GM19463 (cell line): ENCODE data around the gene RBM5.
"Not testable (repeated sequence)": the region's sequence is repeated elsewhere in the genome, so short reads cannot be mapped to it uniquely, and the experiment has no call there.

Experiments
- ATAC-seq: cut with Tn5 transposase; IDR thresholded peaks from one replicate; pipeline ENCODE4 v1.9.1; 2021; ENCODE audit warnings: mild to moderate bottlenecking, moderate library complexity; ENCODE audit not compliant: unreplicated experiment

RBM5 gene

GRCh38 chr3:50088725-50089608 lies at the start of gene RBM5:
Gene RBM5 (plus strand): TSS chr3:50088919. CDS start chr3:50090435, 1,516 bp downstream.
- ATAC-seq = peak; percentile 99

DNA sequence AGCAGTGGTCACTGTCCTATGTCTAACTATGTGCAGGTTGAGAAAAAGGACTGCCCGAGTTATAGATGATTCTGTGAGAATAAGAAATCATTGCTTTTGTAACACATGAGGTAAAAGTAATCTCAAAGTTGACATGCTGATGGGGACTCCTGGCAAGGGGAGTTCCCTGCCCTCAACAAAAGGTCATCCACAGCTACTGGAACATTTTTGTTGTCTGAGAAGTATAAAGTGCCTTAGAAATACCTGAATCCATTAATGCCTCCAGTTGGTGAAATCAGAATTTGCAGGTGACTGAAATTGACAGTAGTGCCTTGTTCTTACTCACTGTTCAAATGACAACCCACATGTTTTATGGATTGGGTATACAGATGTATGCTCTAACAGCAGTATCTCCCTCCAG lies 43.7 kb upstream of the RBM5 start:
- no peak for ATAC-seq

GRCh38 chr3:50047426-50047825 lies 41.3 kb upstream of the RBM5 start:
- ATAC-seq = no peak

DNA sequence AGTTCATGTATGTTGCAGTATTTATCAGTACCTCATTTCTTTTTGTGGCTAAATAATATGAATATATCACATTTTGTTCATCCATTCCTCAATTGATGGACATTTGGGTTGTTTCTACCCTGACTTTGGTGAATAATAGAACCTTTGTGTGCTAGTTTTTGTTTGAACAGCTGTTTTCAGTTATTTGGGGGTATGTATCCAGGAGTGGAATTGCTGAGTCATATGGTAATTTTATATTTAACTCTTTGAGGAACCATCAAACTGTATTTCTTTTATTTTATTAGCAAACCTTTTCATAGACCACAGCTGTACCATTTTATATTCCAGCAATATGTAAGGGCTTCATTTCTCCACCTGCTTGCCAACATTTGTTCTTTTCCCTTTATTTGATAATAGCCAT lies 38.4 kb upstream of the RBM5 start:
- no peak for ATAC-seq

- ATAC-seq = no peak
These were observed 31.0 kb upstream of the RBM5 start for GRCh38 chr3:50057756-50058155.

- no peak for ATAC-seq
These were observed 20.6 kb upstream of the RBM5 start for GRCh38 chr3:50068134-50068533.

DNA sequence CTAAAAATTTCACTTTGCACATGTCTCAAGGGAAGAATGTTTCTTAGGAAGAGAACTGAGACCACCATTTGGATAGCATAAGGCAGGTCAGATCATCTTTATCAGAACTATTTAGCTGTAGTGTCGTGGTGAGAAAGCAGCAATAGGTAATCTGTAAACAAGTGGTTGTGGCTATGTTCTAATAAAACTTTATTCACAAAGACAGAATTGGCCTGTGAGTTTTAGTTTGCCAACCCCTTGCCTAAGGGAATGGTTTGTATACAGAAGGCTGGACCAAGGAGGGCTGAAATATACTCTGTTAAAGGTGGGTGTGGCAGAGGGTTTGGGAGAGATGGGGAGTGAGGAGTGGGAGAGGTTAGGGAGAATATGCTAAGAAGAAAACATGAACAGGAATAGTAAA lies 10.6 kb upstream of the RBM5 start:
- ATAC-seq = no peak

DNA sequence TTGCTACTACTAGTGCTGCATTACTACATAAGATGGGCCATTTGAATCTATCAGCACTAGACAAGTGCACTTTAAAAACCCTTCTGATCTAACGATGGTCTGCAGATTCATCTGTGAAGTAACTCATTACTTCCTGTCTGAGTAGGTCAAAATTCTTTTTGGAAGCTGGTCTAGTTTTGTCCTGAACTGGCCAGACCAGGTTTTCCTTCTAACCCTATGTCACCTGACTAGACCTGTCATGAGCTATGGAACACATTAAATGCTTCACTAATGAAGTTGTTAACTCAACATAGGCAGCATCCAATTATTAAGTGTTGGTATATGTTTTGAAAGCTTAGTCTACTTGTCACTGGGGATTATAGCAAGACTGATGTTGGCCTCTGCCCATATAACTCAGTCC lies 10.1 kb upstream of the RBM5 start:
- no peak for ATAC-seq

DNA sequence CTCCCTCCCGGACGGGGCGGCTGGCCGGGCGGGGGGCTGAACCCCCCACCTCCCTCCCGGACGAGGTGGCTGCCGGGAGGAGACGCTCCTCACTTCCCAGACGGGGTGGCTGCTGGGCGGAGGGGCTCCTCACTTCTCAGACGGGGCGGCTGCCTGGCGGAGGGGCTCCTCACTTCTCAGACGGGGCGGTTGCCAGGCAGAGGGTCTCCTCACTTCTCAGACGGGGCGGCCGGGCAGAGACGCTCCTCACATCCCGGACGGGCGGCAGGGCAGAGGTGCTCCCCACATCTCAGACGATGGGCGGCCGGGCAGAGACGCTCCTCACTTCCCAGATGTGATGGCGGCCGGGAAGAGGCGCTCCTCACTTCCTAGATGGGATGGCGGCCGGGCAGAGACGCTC lies 3.8 kb upstream of the RBM5 start:
- ATAC-seq = not testable (repeated sequence)

DNA sequence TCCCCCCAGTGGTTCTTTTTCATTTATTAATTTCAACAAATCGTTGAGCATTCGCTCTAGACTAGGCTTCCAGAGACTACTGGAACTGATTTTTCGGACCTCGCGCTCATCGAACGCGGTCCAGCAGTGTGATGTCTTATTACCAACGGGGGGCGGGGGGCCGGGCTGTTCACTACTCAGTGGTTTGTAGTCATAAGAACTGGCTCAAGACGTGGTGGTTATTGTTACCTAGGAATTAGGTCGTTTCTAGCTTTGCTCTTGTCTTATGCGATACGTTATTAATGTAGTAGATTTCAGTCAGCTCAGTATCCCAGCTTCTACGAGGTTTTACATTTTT lies 858 bp downstream of the RBM5 start:
- no peak for ATAC-seq

DNA sequence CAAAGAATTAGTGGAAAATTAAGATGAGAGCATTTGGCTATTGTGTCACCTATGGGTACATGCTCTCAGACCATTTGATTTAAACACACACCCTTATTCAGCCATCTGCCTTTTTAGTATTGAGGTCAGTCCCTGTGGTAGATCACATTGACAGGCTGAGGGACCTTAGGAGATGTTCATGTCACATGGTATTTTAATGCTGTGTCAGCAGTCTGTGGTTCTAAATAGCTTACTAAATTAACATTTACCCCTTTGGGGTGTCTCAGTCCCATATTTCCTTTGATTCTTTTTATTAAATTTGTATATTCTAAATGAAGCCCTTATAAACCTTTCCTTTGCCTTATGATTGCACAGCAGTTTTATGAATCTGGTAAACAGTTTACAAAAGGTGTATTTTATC lies 2.3 kb downstream of the RBM5 start:
- ATAC-seq = no peak

GRCh38 chr3:50095352-50095998 lies 6.8 kb downstream of the RBM5 start:
- no peak for ATAC-seq

GRCh38 chr3:50100386-50100785 lies 11.7 kb downstream of the RBM5 start:
- no peak for ATAC-seq

- no peak for ATAC-seq
These were observed 12.5 kb downstream of the RBM5 start for GRCh38 chr3:50100956-50101845.

DNA sequence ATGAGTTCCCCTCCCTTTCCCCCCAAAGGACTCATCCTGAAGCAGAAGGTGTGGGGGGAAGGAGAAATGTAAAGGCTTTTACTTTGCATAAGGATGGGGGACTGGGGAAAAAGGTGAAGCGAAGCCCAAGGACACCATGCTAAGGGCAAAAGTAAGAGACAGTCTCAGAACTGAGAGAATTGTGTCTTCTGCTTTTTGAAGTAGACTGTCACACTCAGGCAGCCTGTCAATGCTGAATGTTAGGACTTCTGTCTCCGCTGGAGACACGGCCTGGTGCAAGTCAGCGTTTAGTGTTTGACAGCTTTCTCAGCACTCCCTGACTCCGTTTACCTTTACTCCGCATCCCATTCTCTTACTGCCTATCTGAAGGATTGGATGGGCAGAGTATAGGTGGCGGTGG lies 13.8 kb downstream of the RBM5 start:
- ATAC-seq = no peak

DNA sequence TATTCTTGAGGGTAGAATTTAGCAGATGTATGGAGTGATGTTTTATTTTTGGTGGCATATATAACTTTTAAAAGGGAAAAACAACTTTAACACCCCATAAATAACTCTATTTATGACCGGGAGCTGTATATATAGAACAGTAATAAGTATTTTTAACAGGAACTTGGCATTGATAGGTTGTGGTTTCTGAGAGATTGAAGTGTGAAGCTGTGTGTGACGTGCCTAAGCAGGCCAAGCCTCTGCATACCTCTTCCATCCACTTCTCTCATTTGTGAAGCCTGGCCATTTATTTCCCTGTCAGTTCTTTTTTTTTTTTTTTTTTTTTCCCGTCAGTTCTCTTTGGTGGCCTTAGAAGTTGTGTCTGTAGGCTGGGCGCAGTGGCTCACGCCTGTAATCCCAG lies 23.0 kb downstream of the RBM5 start:
- no peak for ATAC-seq

DNA sequence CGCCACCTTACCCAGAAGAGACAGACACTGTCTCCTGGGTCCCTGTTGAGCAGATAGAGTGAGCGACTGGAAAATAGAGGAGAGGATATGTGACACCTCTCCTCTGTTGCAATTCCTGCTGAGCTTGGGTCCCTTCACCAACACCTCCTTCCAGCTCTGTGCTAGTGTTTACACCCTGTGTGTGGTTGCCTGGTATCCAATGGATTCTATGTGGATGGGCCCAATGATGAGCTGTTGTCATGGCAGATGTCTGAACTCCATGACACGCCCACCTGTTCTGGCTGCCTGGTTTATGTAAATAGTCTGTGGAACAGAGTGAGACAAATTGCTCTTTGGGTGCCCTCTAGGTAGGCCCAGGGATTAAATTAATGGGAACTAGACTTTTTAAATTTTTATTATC lies 23.7 kb downstream of the RBM5 start:
- ATAC-seq = no peak

DNA sequence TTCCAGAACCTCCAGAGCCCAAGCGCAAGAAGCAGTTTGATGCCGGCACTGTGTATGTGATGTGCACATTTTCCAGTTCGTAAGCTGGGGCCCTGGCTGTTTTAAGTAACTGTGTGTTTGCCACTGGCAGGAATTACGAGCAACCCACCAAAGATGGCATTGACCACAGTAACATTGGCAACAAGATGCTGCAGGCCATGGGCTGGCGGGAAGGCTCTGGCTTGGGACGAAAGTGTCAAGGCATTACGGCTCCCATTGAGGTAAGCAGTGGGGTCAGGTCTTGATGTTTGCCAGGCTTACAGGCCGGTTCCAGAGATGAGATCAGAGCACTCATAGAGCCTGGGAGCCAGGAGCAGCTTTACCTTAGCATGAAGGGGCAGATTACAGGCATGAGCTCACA lies 28.4 kb downstream of the RBM5 start:
- no peak for ATAC-seq

DNA sequence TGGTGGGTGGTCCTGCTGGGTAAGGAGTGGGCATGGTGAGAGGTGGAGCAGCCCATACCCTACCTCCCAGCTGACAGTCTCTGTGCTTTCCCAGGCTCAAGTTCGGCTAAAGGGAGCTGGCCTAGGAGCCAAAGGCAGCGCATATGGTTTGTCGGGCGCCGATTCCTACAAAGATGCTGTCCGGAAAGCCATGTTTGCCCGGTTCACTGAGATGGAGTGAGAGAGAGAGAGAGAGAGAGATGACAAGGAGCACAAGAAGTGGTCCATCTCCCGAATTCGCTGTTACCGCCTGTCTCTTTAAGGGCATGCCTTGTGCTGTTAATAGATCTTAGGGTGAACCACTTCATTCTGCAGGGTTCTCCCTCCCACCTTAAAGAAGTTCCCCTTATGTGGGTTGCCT lies 29.5 kb downstream of the RBM5 start:
- ATAC-seq = no peak

- ATAC-seq = no peak
These were observed 31.1 kb downstream of the RBM5 start for GRCh38 chr3:50119786-50120185.

DNA sequence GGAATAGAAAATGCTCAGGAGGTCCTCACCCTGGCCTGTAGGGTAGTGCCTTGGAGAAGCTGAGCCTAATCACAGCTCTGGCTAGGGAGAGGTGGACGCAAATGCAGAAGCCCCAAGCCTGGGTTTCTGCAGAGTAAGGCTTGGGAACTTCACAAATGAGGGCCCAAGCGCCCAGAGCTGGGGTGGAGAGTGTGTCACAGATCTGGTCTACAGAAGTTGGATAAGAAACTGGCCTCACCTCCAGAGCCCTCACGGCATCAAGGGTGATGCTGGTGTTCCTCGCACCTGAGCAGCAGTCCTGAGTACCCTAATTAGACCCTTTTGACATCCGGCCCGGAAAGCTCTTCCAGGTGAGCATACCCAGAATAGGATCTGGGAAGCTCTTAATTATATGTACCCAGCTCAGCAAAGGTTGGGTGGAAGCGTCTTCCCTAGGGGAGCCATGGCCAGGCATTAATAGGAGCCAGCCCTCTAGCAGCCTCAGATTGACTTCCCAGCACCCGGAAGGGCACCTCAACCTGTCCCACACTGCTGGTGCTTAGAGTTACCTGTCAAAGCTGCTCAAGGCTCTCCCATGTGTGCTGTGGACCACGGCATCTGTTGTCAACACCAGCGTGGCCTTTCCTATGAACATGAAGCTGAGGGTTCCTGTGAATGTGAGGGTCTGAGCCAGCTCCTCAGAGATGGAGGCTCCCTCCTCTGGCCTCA lies 31.8 kb downstream of the RBM5 start:
- no peak for ATAC-seq
